Embryonic facial prominence (tissue), 1 donor: ENCODE data around the gene ING3.
"Not testable (repeated sequence)": the region's sequence is repeated elsewhere in the genome, so short reads cannot be mapped to it uniquely, and the experiment has no call there.

ENCODE experiments used
- DNase-seq: peaks from one replicate; pipeline ENCODE4 v3.0.0-alpha.2; 2016; ENCODE audit errors: extremely low spot score

ING3 gene

DNA sequence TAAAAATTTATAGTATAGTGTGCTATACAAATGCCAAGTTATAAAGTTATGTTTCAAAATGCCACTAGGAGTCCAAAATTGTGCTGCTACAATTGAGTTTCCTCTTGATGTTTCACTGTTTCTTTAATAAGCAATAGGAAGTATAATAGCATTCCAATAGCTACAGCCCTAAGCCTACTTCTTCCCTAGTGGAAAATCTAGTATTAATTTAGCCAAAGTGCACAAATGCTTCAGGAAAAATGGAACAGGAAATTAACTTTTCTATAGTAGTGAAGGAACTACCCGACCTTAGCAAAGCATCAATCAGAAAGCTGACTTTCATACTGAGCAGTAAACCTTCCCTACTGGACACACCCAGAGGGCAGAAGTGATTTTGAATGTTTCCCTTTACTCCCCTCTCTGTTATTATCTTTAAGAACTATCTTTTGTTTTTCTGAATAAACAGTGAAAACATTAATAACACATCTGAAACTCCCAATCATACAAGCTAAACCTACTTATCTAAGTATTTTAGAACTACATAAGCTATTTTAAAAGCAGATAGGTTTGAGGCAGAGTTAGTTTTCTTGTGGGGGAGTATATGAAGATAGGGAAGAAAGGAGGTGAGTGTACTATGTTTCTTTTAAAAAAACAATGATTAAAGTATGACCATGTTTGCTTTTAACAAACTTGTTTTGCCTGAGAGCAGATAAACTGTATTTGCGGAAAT lies 51.6 kb downstream of the ING3 start:
- no peak for DNase-seq

DNA sequence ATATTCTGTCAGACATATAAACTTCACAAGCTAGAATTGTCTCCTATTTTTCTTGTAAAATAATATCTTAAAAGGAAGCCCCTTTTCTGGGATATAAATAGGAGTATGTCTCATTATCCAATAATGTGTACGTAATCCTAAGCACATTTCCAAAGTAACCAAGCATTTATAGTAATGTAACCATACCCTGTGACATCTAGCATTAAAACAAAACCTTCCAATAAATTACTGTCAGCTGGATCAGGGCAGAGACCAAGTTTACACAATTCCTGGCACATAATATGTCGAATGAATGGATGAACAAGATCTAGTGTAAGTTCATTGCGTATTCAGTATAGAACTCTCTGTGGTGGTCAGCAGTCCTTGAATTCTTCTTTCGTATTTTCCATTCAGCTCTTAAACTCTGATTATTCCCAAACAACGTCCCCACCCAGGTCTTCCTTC lies 52.2 kb downstream of the ING3 start:
- no peak for DNase-seq

DNA sequence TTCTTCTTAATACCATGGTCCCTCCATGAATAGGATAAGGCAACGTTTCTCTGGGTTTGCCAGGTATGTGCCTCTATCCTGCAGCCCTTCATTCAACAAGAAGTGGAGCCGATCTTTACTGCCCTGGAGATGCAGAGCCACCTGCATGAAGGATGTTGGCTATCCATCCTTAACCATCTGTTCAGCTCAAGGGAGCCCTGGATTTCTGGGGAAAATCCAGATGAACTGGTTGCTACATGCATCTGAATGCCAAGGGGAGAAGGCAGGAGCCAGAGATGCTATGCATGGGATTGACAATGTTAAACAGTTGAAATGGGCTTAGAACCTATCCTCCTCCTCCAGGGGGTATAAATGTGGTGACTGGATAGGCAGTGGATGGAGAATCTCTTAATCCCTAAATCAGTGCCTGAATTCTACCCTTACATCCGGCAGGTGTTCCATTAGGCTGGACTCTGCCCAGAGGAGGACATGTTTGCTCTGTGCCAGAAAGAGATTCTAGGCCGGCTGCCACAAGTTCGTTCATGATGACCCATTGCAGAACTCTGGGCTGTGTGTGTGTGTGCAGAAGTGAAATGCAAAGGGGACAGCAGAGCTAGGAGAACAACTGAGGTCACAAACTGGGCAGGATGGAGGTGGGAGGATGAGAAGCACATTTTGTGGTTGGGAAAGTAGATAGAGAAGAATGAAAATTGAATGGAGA lies 53.6 kb downstream of the ING3 start:
- no peak for DNase-seq

DNA sequence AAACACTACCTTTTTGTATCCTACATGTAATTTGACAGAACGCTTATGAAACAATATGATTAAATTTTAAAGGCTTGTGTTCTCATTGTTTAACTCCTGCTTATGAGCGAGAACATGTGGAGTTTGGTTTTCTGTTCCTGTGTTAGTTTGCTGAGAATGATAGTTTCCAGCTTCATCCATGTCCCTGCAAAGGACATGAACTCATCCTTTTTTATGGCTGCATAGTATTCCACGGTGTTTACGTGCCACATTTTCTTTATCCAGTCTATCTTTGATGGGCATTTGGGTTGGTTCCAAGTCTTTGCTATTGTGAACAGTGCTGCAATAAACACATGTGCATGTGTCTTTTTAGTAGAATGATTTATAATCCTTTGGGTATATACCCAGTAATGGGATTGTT lies 54.5 kb downstream of the ING3 start:
- not testable (repeated sequence) for DNase-seq

DNA sequence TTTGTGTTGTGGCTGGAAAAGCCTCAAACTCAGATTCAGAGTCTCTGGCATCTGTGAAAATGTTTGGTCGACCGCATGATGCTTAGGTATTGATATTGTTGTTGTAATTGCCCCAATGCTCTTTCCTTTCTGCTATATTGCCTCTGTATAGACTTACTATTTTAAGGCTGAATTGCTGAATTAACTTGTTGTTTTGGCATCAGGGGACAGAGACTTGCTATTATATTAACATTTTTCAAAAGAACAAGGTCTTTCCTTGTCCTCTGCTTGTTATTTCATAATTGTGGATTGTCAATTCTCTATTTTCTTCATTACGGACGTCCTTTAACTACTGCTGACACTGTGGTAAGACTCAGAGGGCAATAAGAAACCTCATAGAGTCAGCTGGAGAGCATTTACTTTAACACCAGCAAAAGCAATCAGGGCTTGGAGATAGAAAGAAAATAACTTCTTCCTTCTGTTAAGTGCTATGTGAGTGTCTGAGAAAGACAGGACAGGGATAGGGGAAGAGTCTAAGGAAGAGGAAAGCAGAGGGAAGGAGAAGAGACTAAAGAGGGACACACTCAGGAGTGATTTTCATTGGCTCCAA lies 55.5 kb downstream of the ING3 start:
- no peak for DNase-seq

DNA sequence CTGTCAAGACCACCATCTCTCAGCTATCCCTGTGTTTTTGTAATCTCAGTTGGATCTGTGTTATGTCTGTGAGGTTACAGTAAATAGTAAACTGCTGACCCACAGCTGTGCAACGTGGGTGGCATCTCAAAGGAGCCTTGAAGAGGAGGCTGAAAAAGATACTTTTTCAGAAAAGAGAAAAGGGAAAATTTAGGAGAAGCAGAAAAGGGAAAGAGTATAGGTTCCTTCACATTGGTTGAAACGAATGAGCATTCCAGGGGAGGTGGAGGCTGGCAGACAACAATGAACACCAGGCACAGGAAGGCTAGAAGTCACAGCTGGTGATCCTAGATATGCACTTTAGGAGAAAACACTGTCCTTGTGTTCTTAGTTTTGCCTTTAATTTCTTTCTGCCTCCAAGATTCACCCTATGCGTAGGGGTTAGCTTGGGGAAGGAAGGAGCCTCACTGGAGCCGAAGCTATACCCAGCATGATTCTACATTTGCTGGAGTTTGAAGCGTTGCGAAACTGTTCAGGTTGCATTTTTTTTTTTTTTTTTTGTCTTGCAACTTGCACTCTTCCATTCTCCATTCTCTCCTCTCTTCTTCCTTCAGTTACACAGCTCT lies 56.2 kb downstream of the ING3 start:
- no peak for DNase-seq

DNA sequence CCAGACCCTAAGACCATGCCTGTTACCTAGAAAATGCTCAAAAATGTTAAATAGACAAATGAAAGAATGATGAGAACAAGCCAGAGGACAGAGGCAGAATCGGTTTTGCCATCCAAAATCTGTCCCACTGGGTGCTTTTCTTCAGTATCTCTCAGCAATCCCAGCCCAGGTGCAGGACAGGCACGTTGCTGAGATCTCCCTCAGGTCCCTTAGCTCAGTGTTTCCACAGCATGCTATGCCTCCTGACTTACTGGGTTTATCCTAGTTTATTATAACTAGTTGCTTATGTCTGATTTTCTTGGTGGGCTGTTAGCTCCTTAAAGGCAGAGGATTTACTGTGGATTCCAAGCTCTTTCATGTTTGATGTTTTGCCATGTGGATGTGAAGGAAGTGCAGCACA lies 58.2 kb downstream of the ING3 start:
- DNase-seq, result no peak

DNA sequence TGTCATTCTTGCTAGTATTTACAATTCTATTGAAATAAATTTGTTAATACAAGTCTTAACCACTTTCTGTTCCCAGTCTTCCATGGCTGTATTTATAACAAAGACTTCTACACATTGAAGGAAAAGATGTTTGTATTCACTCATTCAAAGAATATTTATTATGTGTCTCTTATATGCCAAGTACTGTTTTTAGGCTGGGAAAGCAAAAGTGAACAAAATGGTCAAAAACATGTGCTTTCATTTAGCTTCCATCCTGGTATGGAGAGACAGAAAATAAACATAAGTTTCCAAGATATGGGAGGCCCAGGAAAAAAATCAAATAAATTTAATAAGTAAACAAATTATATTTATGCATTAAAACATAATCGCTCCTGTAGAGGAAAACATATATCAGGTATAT lies 60.8 kb downstream of the ING3 start:
- no peak for DNase-seq

DNA sequence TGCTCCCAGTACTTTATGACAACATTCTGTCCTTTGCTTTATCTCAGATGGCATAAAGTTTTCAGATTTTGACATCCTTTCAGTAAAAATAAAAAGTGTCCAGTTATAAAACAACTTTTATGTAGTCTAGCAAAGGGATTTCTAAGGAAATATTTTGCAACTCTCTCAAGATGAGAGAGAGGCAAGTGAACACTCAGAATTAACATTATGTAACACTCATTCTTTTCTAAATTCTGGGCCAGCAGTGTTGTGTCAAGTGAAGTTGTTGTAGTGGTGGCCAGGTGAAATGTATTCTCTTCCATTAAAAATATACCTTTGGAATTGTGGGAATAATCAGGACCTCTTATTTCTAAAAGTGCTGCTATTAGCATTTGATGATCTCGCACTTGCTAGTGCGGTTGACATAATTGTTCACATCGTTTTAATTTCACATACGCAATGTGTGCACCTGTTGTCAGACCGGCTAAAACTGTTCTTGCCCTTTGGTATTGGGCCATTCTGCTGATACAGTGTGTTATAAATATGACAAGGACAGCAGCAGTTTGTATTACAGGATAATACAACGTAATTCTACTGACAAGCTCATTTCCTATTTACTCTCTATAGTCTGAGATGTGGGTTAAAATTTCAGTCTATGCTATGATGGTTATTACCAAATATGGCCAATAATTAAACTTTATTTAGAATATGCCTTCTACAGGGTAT lies 61.7 kb downstream of the ING3 start:
- no peak for DNase-seq

DNA sequence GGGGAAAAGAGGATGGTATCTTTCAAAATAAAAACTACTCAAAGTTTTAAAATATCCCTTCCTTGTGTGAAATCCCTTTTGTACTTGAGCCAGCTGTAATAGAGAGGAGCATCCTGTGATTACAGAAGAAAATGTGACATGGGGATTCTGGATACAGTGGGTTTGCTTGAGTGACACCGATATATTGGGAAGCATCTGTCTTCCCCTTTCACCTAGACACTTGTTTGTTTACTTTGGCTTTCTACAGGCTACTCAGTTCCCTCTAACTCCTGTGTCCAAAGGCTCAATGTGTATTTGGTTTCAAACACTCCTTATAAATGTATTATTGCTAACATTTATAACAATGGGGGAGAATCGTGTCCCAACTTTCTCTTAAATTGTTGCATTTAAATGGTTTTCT lies 62.3 kb downstream of the ING3 start:
- no peak for DNase-seq

DNA sequence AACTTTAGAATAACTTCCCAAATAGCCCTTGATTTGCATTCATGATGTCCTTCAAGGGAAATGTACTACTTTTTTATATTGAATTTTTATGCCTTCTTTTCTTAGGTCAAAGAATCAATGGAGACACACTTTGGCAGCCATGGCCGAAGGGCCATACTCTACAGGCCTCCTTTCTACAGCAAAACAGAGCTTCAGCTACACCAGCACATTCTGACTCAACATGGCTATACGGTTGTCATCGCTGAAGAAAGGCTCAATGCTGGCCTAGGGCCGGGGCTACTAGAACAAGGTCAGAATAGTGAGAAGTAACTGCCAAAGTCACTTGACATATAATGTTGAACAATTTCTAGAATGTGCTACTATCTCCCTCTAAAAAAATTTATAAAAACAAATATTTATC lies 65.0 kb downstream of the ING3 start:
- no peak for DNase-seq

DNA sequence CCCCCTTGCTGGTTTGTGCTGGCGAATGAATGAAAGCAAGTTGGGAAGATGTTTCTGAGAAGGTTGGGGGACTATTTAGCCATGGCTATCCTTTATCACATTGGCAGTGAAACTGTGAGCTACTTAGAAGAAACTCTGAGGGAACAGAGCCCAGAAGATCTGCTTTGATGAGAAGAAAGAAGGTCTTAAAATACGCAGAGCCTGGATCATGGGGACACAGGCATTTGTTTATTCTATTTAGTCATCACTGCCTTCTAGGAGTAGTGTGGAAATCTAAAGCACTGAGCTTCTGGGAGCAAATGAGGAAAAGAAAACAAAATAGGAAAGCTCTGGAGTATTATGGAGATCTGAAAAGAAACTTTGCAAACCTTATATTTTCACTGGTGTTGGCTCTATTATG lies 66.4 kb downstream of the ING3 start:
- no peak for DNase-seq

DNA sequence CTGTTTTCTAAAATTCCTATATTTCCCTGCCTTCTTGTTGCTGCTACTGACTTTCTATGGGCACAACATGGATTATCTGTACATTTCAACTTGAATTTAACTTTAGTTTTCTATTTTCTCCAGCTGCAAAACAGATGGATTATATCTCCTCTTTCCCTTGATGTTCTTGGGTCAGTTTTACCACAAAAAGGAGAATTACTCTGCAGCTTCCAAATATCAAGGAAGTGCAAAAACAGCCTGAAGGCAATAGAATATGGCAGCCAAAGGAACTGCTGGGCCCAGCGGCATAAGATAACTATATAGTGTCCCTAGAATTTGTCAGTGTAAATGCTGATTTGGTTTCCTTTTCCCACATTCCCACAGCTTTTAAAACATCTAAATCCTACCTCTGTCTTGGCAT lies 67.0 kb downstream of the ING3 start:
- no peak for DNase-seq

DNA sequence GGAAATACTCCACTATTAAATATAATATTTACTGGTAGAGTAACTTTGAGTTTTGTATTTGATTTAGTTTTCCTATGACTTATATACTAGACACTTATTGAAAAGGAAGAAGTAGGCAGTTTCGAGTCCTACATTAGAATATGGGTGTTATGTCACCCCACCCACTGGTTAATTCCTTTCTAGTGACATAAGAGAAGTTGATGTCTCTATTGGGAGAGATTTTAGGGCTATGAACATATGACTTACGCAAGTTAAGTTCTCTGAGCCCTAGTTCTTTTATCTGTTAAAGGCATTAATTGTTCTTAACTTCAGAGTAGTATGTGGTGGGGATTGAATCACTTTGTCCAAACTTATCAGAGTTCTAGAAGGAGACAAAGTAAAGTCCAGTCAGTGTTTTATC lies 68.4 kb downstream of the ING3 start:
- DNase-seq, result no peak

DNA sequence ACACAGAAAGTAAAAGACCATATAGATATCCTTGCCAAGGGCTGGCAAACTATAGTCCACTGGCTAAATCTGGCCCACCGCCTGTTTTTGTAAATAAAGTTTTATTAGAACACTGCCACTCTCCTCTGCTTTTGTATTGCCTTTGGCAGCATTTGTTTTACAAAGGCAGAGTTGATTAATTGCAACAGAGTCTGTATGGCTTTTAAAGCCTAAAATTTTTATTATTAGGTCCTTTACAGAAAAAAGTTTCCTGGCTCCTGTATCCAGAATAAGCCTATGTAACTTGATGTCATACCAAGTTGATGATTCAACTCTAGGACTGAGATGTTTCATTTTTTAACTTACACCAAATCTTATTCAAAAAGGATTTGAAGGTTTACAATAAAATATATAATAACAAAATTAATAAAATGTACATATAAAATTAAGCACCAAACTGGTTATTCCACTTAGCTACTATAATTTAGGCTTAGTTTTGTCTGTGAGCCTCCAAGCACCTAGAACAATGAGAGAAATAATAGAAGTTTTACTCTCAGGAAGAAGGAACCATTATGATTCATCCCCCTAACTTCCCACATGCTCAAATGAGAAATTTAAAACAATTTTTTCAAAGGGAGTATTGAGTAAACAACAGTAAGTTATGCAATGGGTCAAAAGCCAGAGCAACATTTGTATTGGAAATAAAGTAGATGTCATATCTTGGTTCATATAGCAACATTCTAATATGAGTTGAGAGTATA lies 69.8 kb downstream of the ING3 start:
- DNase-seq, result no peak

DNA sequence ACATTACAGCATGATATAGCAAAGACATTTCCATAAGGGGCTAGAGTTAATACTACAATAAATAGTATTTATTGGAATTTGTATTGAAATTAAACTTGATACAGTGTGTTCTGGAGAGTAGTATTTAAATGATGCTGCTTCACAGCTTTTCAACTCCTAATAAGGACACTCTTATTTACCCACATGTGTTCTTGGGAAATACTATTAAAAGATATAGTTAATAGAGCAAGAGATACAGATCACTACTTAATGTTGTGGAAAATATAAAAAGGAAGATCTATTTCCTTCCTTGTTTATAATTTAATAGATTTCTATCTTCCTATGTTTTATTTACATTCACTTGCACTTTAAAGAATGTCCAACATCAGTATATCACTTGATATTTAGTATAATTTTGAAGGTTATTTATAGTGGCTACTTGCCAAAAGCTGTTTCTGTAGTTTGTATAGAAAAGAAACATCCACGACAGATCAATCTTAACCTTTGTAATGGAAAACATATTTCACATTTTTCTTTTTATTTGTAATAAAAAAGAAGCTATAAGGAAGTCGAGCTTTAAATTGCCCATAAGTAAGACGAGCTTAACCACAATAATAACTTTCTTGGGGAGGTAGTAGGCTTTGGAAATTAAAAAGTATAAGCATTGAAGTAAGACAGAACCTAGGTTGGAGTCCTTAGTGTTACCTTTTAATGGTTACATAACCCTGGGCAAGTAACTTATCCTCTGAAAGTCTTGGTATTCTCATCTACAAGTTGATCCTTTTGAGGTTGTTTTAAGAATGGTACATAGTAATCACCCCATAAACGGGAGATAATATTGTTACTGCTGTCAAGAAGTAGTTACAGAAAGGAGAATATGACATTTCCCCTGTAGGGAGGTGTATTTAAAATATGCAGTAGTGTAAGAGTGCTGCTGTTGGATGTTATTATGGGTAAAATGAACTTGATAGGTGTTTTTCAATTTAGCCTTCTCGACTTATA lies 70.7 kb downstream of the ING3 start:
- DNase-seq, result no peak

DNA sequence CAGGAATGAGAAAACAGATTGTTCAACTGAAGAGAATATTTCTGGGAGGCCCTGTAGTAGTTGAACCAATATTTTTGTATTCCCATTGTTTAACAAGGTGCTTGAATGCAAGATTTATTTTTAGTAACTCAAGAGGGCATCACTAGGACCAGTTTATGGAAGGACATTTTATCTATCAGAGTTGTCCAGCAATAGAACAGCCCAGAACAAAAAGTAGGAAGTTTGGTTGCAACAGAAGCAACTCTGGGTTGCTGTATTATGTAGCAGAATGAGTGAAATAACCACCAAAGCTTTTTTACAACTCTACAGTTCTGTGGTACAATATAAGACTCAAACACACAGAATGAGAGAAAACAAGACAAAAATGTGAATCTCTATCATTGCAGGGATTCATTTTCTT lies 72.6 kb downstream of the ING3 start:
- DNase-seq, result no peak

DNA sequence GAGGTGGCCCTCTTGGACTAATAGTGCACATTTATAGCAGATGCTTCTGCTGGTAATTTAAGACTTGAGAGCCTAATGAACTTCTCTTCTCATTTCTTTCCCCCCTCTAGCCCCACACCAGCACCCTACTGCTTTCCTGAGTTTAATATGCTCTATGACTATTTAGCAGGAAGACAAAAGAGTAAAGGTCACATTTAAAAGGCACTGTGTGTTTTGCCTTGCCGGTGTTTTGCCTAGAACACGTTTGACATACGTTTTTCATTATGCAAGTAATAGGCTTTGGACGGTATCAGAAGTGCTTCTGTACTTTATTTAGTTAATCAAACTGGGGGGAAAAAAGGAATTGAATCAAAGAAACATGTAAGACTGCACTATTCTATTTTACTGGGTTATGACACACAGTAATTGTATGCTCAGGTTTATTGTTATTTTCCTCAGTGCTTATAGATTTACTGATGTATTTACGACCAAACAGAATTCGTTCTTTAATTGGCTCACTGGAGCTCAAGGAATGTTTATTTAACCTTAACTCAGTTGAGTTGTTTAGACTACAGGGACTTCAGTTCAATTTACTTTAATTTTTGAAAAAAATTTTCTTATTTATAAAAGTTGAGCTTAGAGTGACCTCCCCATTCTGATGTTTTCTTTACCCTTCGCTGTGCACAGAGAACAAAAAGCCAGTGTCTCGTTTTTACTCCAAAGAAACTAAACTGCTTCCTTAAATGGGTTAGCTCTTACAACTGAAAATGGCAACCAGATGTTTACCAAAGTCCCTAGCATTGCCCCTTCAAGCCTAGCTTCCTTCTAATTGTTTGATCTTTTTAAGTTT lies 73.3 kb downstream of the ING3 start:
- peak; percentile 64 for DNase-seq

DNA sequence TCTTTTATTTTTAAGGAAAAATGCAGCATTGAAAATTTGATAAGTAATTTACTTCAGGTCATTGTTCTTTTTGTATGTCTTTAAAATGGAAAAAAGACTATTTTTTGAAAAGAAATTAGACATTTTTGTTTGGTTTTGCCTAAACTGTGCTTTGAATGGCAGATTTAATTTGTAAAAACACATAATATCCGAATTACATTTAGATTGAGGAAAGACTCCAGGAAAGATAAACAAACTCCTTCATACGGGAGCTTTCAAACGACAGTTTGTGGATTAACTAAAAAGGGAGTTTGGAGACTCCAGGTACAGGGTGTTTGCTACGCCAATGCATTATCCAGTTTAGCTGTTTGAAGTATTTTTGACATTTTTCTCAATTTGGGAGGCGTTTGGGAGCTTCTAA lies 74.0 kb downstream of the ING3 start:
- no peak for DNase-seq
